WTC11 (cell line): ENCODE results near the gene TRIM29. TPM values are rescaled to one million over a fixed set of nuclear protein-coding genes. Genes with fewer than 3 reads are reported as not detected.

Experiments used
- ATAC-seq: fragments of 200-7000 bp; cut with Tn5 transposase; 2 replicates; pipeline ENCODE4 v1.10.0; 2021; ENCODE audit warnings: mild to moderate bottlenecking, moderate library complexity
- Bru-seq: library from RNA; stranded (reverse); fragments of 400-500 nt; gene quantifications from one replicate; lab custom pipeline; 2021; lab: Mats Ljungman, UMichigan
- CTCF ChIA-PET: fragments of 300-600 bp; sonication (Branson Sonifier 250); formaldehyde crosslinking; loops from one replicate; lab custom pipeline; 2021; ENCODE audit warnings: antibody characterized with exemption; lab: Charles Lee
- POLR2A ChIA-PET: fragments of 350-600 bp; sonication (Branson Sonifier 250); formaldehyde crosslinking; loops from one replicate; lab custom pipeline; 2021; ENCODE audit warnings: antibody characterized with exemption; lab: Charles Lee
- DNase-seq: peaks from one replicate; pipeline ENCODE4 v3.0.0; 2021; ENCODE audit warnings: low spot score
- H3K27ac Mint-ChIP-seq: 2 replicates; pipeline ENCODE4 v1.8.0; 2021; ENCODE audit warnings: mixed read lengths
- H3K27me3 Mint-ChIP-seq: 2 replicates; pipeline ENCODE4 v1.8.0; 2021; ENCODE audit warnings: low read depth, mild to moderate bottlenecking, moderate library complexity, mixed read lengths
- H3K36me3 Mint-ChIP-seq: 2 replicates; pipeline ENCODE4 v1.8.0; 2021; ENCODE audit warnings: mixed read lengths
- H3K4me1 Mint-ChIP-seq: 2 replicates; pipeline ENCODE4 v1.8.0; 2022; ENCODE audit warnings: mixed read lengths
- H3K4me3 Mint-ChIP-seq: 2 replicates; pipeline ENCODE4 v1.8.0; 2021; ENCODE audit warnings: mild to moderate bottlenecking, moderate library complexity, mixed read lengths
- H3K9me3 Mint-ChIP-seq: 2 replicates; pipeline ENCODE4 v1.8.0; 2021; ENCODE audit warnings: mixed read lengths
- PREB ChIP-seq: sonication (generic); formaldehyde crosslinking; IDR thresholded peaks from 2 replicates; pipeline ENCODE4 v1.8.1; 2022; ENCODE audit warnings: mild to moderate bottlenecking, missing genetic modification reagents, moderate library complexity, borderline replicate concordance
- ZMAT4 ChIP-seq: fragments of 250-450 bp; sonication (Bioruptor Pico); IDR thresholded peaks from 2 replicates; pipeline ENCODE4 v1.9.0; 2021; ENCODE audit warnings: mild to moderate bottlenecking
- ZNF263 ChIP-seq: sonication (generic); formaldehyde crosslinking; IDR thresholded peaks from 2 replicates; pipeline ENCODE4 v1.8.1; 2022; ENCODE audit warnings: low read depth, mild to moderate bottlenecking, moderate library complexity, missing genetic modification reagents
- ZNF532 ChIP-seq: fragments of 250-450 bp; sonication (Bioruptor Pico); IDR thresholded peaks from 2 replicates; pipeline ENCODE4 v1.9.0; 2021; ENCODE audit warnings: mild to moderate bottlenecking, borderline replicate concordance
- long read RNA-seq, 3 experiments: library from RNA in 1 of 3; library from capped mRNA in 1 of 3; library from polyadenylated mRNA in 1 of 3; unstranded in 2 of 3; stranded (forward) in 1 of 3; transcript quantifications; one replicate each; pipeline ENCODE4 v2.0.0, GENCODE V29; 2021
- total RNA-seq: library from RNA; stranded (reverse); gene quantifications from 3 replicates; pipeline ENCODE4 v1.2.3, GENCODE V29; 2021
- TF ChIP-seq, protein P1 (sequence below): sonication (generic); formaldehyde crosslinking; IDR thresholded peaks from 2 replicates; pipeline ENCODE4 v1.8.0; 2022; ENCODE audit warnings: missing genetic modification reagents

TRIM29 gene, protein sequence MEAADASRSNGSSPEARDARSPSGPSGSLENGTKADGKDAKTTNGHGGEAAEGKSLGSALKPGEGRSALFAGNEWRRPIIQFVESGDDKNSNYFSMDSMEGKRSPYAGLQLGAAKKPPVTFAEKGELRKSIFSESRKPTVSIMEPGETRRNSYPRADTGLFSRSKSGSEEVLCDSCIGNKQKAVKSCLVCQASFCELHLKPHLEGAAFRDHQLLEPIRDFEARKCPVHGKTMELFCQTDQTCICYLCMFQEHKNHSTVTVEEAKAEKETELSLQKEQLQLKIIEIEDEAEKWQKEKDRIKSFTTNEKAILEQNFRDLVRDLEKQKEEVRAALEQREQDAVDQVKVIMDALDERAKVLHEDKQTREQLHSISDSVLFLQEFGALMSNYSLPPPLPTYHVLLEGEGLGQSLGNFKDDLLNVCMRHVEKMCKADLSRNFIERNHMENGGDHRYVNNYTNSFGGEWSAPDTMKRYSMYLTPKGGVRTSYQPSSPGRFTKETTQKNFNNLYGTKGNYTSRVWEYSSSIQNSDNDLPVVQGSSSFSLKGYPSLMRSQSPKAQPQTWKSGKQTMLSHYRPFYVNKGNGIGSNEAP
- total RNA-seq: 0.11 to 0.39 TPM (median 0.27 TPM) in 3 replicates
- percentile 2 among the genes with signal in this experiment for Bru-seq, nascent RNA
- long read RNA-seq, experiment 1: 0 reads
- long read RNA-seq, experiment 2: 0 reads
- long read RNA-seq, experiment 3: 0 reads

DNA sequence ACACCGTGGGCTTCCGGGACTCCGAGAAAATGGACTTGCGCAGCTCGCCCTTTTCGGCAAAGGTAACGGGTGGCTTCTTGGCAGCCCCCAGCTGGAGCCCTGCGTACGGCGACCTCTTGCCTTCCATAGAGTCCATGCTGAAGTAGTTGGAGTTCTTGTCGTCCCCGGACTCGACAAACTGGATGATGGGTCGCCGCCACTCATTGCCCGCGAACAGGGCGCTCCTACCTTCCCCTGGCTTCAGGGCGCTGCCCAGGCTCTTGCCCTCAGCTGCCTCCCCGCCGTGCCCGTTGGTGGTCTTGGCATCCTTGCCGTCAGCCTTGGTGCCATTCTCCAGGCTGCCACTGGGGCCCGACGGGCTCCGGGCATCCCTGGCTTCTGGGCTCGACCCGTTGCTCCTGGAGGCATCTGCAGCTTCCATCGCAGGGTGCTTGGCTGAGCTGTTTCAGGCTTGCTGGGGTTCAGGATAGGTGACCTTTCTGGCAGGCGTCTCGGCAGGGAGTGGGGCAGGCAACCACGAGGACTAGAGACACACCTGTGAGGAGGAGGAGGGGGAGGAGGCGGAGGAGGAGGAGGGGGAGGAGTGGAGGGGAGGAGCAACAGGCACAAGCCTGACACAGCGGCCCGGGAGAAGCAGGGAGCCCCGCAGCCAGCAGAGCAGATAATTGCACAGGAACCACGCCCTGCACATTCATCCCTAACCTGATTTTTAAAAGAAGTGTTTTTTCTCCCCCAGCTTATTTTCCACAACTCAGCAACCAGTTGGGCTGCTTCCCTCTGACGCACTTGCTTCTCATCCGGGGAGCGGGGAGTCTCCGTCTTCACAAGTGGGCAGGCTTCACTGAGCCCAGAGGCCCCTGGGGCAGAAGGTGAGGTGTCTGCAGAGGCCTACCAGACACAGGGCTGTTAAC is at the start of gene TRIM29:
TSS of gene TRIM29 (minus strand) at position 503 of the 911 bp plus-strand sequence. CDS start at position 421, 82 bp downstream.
- no peaks in the 10 kb centered on the region for H3K36me3 Mint-ChIP-seq
- H3K4me1 Mint-ChIP-seq: peaks cover 9% of the 10 kb centered on the region; the same call in 1 of the 2 replicates
- H3K9me3 Mint-ChIP-seq: no peaks in the 10 kb centered on the region
- TF ChIP-seq PREB (no peak), ZNF263 (CRISPR knock-in tag) (peak; percentile 82)
- TF ChIP-seq, all 79 proteins: peak for 1
- no peak for DNase-seq
- ATAC-seq: no peak
- ChIA-PET CTCF (interaction anchor here (0.6 to 2.0 kb wide), 5 partner anchors 9 to 653 kb away, joined by 3 to 6 read pairs (median 5); no protein-coding TSS in a partner anchor), POLR2A (no interaction called here)
- H3K27ac Mint-ChIP-seq: no peak within 1 kb of the TSS
- H3K27me3 Mint-ChIP-seq: peaks cover 5% of the 10 kb centered on the region
- no peak within 1 kb of the TSS for H3K4me3 Mint-ChIP-seq

GRCh38 chr11:120186774-120187591 is 49.1 kb upstream of the TRIM29 start:
- DNase-seq (no peak), ATAC-seq (no peak)
- Mint-ChIP-seq H3K27me3 (peaks cover 52% of the 10 kb centered on the region), H3K4me1 (peaks cover 26% of the 10 kb centered on the region), H3K36me3 (no peaks in the 10 kb centered on the region), H3K9me3 (peaks cover 8% of the 10 kb centered on the region; the same call in 1 of the 2 replicates), H3K27ac (no peak overlapping the region), H3K4me3 (no peak overlapping the region)
- ChIA-PET POLR2A (interaction anchor here (0.6 kb wide), 1 partner anchor 89 kb away, joined by 3 read pairs; no protein-coding TSS in a partner anchor), CTCF (interaction anchor here (1.0 to 1.4 kb wide), 6 partner anchors 8 to 466 kb away, joined by 3 to 10 read pairs (median 4); no protein-coding TSS in a partner anchor)
- TF ChIP-seq ZNF532 (CRISPR knock-in tag): no peak
- TF ChIP-seq ZMAT4 (CRISPR knock-in tag): no peak
- TF ChIP-seq, protein P1, sequence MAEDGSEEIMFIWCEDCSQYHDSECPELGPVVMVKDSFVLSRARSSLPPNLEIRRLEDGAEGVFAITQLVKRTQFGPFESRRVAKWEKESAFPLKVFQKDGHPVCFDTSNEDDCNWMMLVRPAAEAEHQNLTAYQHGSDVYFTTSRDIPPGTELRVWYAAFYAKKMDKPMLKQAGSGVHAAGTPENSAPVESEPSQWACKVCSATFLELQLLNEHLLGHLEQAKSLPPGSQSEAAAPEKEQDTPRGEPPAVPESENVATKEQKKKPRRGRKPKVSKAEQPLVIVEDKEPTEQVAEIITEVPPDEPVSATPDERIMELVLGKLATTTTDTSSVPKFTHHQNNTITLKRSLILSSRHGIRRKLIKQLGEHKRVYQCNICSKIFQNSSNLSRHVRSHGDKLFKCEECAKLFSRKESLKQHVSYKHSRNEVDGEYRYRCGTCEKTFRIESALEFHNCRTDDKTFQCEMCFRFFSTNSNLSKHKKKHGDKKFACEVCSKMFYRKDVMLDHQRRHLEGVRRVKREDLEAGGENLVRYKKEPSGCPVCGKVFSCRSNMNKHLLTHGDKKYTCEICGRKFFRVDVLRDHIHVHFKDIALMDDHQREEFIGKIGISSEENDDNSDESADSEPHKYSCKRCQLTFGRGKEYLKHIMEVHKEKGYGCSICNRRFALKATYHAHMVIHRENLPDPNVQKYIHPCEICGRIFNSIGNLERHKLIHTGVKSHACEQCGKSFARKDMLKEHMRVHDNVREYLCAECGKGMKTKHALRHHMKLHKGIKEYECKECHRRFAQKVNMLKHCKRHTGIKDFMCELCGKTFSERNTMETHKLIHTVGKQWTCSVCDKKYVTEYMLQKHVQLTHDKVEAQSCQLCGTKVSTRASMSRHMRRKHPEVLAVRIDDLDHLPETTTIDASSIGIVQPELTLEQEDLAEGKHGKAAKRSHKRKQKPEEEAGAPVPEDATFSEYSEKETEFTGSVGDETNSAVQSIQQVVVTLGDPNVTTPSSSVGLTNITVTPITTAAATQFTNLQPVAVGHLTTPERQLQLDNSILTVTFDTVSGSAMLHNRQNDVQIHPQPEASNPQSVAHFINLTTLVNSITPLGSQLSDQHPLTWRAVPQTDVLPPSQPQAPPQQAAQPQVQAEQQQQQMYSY (CRISPR knock-in tag): peak; percentile 93
- TF ChIP-seq, all 79 proteins: peak for 1
